GM12878 (cell line): Measurements from ENCODE around the gene ANAPC2.
A peak's percentile ranks its signal among the peaks of the same experiment; 100 is the strongest.

Experiments
- CTCF ChIP-seq, 3 experiments: IDR thresholded peaks in 2 of 3; conservative IDR thresholded peaks in 1 of 3; 2 replicates each; pipeline ENCODE4 v1.5.1; 2011; ENCODE audit warnings: low read depth in 3 of 3, low read length in 3 of 3, mild to moderate bottlenecking in 3 of 3, control low read depth in 2 of 3, moderate library complexity in 2 of 3, inconsistent platforms in 1 of 3, mixed read lengths in 1 of 3; ENCODE audit not compliant: control insufficient read depth in 2 of 3, insufficient read depth in 1 of 3; ENCODE audit errors: extremely low read depth in 1 of 3
- REST ChIP-seq: IDR thresholded peaks from 2 replicates; pipeline ENCODE4 v1.6.1; 2012; ENCODE audit warnings: mild to moderate bottlenecking, low read depth, low read length
- SMAD5 ChIP-seq: IDR thresholded peaks from 2 replicates; pipeline ENCODE4 v1.6.1; 2016; ENCODE audit warnings: antibody characterized with exemption, low read depth
- SP1 ChIP-seq: IDR thresholded peaks from one replicate; pipeline ENCODE4 v1.6.1; 2011; ENCODE audit warnings: low read depth, low read length
- SRF ChIP-seq, 2 experiments: IDR thresholded peaks; 2 replicates each; pipeline ENCODE4 v1.6.1; 2011; ENCODE audit warnings: low read depth in 2 of 2, low read length in 2 of 2, mild to moderate bottlenecking in 1 of 2, moderate library complexity in 1 of 2
- ZBED1 ChIP-seq: IDR thresholded peaks from 2 replicates; pipeline ENCODE4 v1.6.1; 2016; ENCODE audit warnings: borderline replicate concordance
- ZBTB40 ChIP-seq: fragments of 450-650 bp; IDR thresholded peaks from 2 replicates; pipeline ENCODE4 v1.6.1; 2016; ENCODE audit warnings: mild to moderate bottlenecking, moderate library complexity, borderline replicate concordance

- no peak for TF ChIP-seq SRF (IDR thresholded peaks at IDR 0.05; ENCODE audit: low read depth in 2 of 2, low read length in 2 of 2)
- TF ChIP-seq CTCF (IDR thresholded peaks at IDR 0.05 in 2 of 3, conservative IDR thresholded peaks at IDR 0.05 in 1 of 3; ENCODE audit: control insufficient read depth in 2 of 3, extremely low read depth in 1 of 3, insufficient read depth in 1 of 3, low read depth in 3 of 3, low read length in 3 of 3) = no peak
- TF ChIP-seq SMAD5 = no peak
- no peak for TF ChIP-seq ZBTB40
- TF ChIP-seq SP1 = peak; percentile 16
- no peak for TF ChIP-seq ZBED1
- TF ChIP-seq REST = no peak
These were observed 38.3 kb downstream of the ANAPC2 start for GRCh38 chr9:137149942-137150616.
